ENCODE measurements around the gene MPHOSPH6.

DNA sequence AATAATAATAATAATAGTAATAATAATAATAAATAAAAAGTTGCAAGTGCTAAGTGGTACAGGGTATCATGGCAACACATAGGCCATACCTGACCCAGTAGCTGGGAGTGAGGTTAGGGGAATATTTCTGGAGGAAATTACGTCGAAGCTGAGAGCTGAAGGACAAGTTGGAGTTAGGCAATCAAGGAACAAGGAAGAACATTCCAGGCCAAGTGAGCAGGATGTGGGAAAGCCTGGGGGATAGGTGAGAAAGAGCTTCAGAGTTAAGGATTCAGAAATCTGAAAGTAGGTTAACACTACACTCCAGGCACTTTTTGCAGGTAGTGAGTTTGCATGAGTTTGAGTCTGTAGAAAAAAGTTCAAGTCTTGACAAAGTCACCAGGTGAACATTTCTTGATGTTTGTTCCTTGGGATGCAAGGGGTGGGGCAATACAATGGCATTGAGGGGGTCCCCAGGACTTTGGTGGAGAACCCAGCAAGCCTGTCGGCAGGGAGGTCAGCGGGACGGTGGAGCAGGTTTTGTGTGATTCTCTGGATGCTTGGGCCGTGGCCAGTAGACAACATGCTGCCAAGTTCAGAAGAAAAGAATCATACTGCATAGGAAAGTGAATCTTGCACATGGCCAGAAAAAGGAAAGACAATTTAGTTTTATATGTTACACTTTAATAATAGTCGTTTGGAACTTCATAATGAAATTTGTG is 27.7 kb upstream of the MPHOSPH6 start:
- TF ChIP-seq, protein P1, sequence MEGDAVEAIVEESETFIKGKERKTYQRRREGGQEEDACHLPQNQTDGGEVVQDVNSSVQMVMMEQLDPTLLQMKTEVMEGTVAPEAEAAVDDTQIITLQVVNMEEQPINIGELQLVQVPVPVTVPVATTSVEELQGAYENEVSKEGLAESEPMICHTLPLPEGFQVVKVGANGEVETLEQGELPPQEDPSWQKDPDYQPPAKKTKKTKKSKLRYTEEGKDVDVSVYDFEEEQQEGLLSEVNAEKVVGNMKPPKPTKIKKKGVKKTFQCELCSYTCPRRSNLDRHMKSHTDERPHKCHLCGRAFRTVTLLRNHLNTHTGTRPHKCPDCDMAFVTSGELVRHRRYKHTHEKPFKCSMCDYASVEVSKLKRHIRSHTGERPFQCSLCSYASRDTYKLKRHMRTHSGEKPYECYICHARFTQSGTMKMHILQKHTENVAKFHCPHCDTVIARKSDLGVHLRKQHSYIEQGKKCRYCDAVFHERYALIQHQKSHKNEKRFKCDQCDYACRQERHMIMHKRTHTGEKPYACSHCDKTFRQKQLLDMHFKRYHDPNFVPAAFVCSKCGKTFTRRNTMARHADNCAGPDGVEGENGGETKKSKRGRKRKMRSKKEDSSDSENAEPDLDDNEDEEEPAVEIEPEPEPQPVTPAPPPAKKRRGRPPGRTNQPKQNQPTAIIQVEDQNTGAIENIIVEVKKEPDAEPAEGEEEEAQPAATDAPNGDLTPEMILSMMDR (IDR thresholded peaks at IDR 0.05): no peak
- no peak for TF ChIP-seq EZH2 (IDR thresholded peaks at IDR 0.05)
- no peak for TF ChIP-seq EZH2phosphoT487 (IDR thresholded peaks at IDR 0.05)

Data from neural progenitor cell (in vitro differentiated cells).